Endothelial cell of umbilical vein (primary cell): Measurements from ENCODE around the gene CMTR1. TPM values are rescaled to one million over a fixed set of nuclear protein-coding genes. Genes with fewer than 3 reads are reported as not detected.

Experiments
- BruUV-seq: library from RNA; stranded (reverse); fragments of 400-500 nt; replicated peaks from 2 replicates; lab custom pipeline; 2021; lab: Mats Ljungman, UMichigan
- CTCF ChIA-PET: fragments of 300-600, 350-600 bp; sonication (Branson Sonifier 250); formaldehyde crosslinking; loops from one replicate; lab custom pipeline; 2021; ENCODE audit warnings: antibody characterized with exemption, inconsistent platforms; lab: Charles Lee
- POLR2A ChIA-PET: fragments of 300-600, 350-600 bp; sonication (Branson Sonifier 250); formaldehyde crosslinking; loops from one replicate; lab custom pipeline; 2021; ENCODE audit warnings: antibody characterized with exemption, inconsistent platforms; lab: Charles Lee
- DNase-seq: peaks from one replicate; pipeline ENCODE4 v3.0.0-alpha.2; 2011; ENCODE audit warnings: low read depth, low spot score
- FAIRE-seq: peaks from 2 replicates; lab custom pipeline; 2011; peaks lifted over from hg19 to GRCh38; lab: Jason Lieb, UNC
- H2AFZ ChIP-seq: 2 replicates; pipeline ENCODE4 v1.6.0; 2012; ENCODE audit warnings: low read depth, low read length, control low read depth, inconsistent platforms
- H3K27ac ChIP-seq: 2 replicates; pipeline ENCODE4 v1.5.1; 2011; ENCODE audit warnings: low read depth, mild to moderate bottlenecking, control low read depth, low read length, moderate library complexity; ENCODE audit not compliant: insufficient read depth
- H3K27me3 ChIP-seq, 2 experiments: 2 replicates each; pipeline versions ENCODE4 v1.6.0 to v1.6.1; 2011; ENCODE audit warnings: low read length in 2 of 2, mixed read lengths in 1 of 2; ENCODE audit not compliant: control insufficient read depth in 2 of 2, insufficient read depth in 2 of 2
- H3K36me3 ChIP-seq, 2 experiments: 2 replicates in 1 of 2; 3 replicates in 1 of 2; pipeline ENCODE4 v1.5.1; 2011; ENCODE audit warnings: low read length in 2 of 2, mild to moderate bottlenecking in 1 of 2, moderate library complexity in 1 of 2; ENCODE audit not compliant: control insufficient read depth in 2 of 2, insufficient read depth in 2 of 2; ENCODE audit errors: extremely low read depth in 1 of 2
- H3K4me1 ChIP-seq: 3 replicates; pipeline ENCODE4 v1.5.1; 2011; ENCODE audit warnings: mild to moderate bottlenecking, low read length; ENCODE audit not compliant: control insufficient read depth, insufficient read depth; ENCODE audit errors: extremely low read depth
- H3K4me2 ChIP-seq: 2 replicates; pipeline ENCODE4 v1.6.1; 2011; ENCODE audit warnings: low read length, control low read depth, mixed read lengths; ENCODE audit not compliant: insufficient read depth
- H3K4me3 ChIP-seq, 3 experiments: fragments of 200-600 bp in 1 of 3; sonication (generic), shearing (Covaris generic) in 1 of 3; replicated peaks in 1 of 3; 2 replicates each; pipeline ENCODE4 v1.5.1; 2011 to 2016; ENCODE audit warnings: control low read depth in 3 of 3, low read length in 3 of 3, mild to moderate bottlenecking in 2 of 3, inconsistent platforms in 1 of 3, low read depth in 1 of 3, moderate library complexity in 1 of 3; ENCODE audit not compliant: insufficient read depth in 1 of 3
- H3K79me2 ChIP-seq: 2 replicates; pipeline ENCODE4 v1.6.0; 2012; ENCODE audit warnings: low read length, inconsistent platforms; ENCODE audit not compliant: control insufficient read depth, insufficient read depth
- H3K9ac ChIP-seq: replicated peaks from 2 replicates; pipeline ENCODE3; 2011; ENCODE audit warnings: low read length, control low read depth; ENCODE audit not compliant: insufficient read depth; ENCODE audit errors: extremely low read depth
- H3K9me1 ChIP-seq: replicated peaks from 3 replicates; pipeline ENCODE4 v1.6.0; 2011; ENCODE audit warnings: mild to moderate bottlenecking, low read length; ENCODE audit not compliant: control insufficient read depth, insufficient read depth; ENCODE audit errors: extremely low read depth
- H3K9me3 ChIP-seq: replicated peaks from 2 replicates; pipeline ENCODE4 v1.5.1; 2012; ENCODE audit warnings: low read length, inconsistent platforms; ENCODE audit not compliant: control insufficient read depth, insufficient read depth
- H4K20me1 ChIP-seq: replicated peaks from 2 replicates; pipeline ENCODE3; 2011; ENCODE audit warnings: mild to moderate bottlenecking, low read length; ENCODE audit not compliant: control insufficient read depth, insufficient read depth; ENCODE audit errors: extremely low read depth
- CTCF ChIP-seq, 2 donors: IDR thresholded peaks; 1 replicate in 1 of 2; 2 replicates in 1 of 2; pipeline ENCODE4 v1.5.1; 2011; ENCODE audit warnings: low read length in 2 of 2, mild to moderate bottlenecking in 2 of 2, moderate library complexity in 2 of 2, control low read depth in 1 of 2, inconsistent platforms in 1 of 2, low read depth in 1 of 2; ENCODE audit not compliant: insufficient read depth in 1 of 2; ENCODE audit errors: extremely low read depth in 1 of 2
- EZH2 ChIP-seq: IDR thresholded peaks from 2 replicates; pipeline ENCODE4 v1.6.1; 2012; ENCODE audit warnings: borderline replicate concordance, low read depth, mild to moderate bottlenecking, moderate library complexity, low read length, inconsistent platforms; ENCODE audit not compliant: severe bottlenecking
- FOS ChIP-seq: IDR thresholded peaks from 2 replicates; pipeline ENCODE4 v1.6.1; 2011; ENCODE audit warnings: mild to moderate bottlenecking, low read length, moderate library complexity, borderline replicate concordance; ENCODE audit not compliant: insufficient read depth
- GATA2 ChIP-seq: IDR thresholded peaks from 2 replicates; pipeline ENCODE4 v1.7.0; 2011; ENCODE audit warnings: low read depth, mild to moderate bottlenecking, moderate library complexity, mixed read lengths, low read length; ENCODE audit not compliant: insufficient read length, insufficient read depth
- JUN ChIP-seq: IDR thresholded peaks from 2 replicates; pipeline ENCODE4 v1.6.1; 2011; ENCODE audit warnings: borderline replicate concordance, low read depth; ENCODE audit not compliant: insufficient read length, insufficient read depth
- MAX ChIP-seq: IDR thresholded peaks from 2 replicates; pipeline ENCODE4 v1.6.1; 2011; ENCODE audit not compliant: insufficient read depth, insufficient read length
- MYC ChIP-seq: IDR thresholded peaks from one replicate; pipeline ENCODE4 v1.6.1; 2011; ENCODE audit warnings: mild to moderate bottlenecking, low read depth, low read length
- POLR2A ChIP-seq: IDR thresholded peaks from 2 replicates; pipeline ENCODE4 v1.6.1; 2012; ENCODE audit warnings: low read depth, mild to moderate bottlenecking, control low read depth, low read length
- POLR2AphosphoS5 ChIP-seq: IDR thresholded peaks from 2 replicates; pipeline ENCODE4 v1.6.1; 2012; ENCODE audit warnings: low read depth, mild to moderate bottlenecking, control low read depth, low read length, moderate library complexity; ENCODE audit not compliant: insufficient read depth
- dilution Hi-C: fragments of 300-500 bp; cut with MboI; formaldehyde crosslinking; loops from one replicate; pipeline ENCODE4 v1.15.0; 2019; ENCODE audit warnings: low sequenced_read_pairs; ENCODE audit not compliant: extremely low pct_ligation_motif_present
- intact Hi-C: fragments of 100-400 bp; cut with micrococcal nuclease; formaldehyde crosslinking; loops from one replicate; pipeline ENCODE4 v1.10.0; 2022
- polyA plus RNA-seq, 4 experiments: library from polyadenylated mRNA; depleted of rRNA in 3 of 4; stranded (reverse) in 3 of 4; unstranded in 1 of 4; fragments of >200 nt; gene quantifications; 2 replicates each; pipeline versions ENCODE4 v1.2.1 to v1.2.3, GENCODE V29; 2011 to 2012; ENCODE audit warnings: missing spikeins in 1 of 4
- total RNA-seq: library from RNA; stranded (reverse); gene quantifications from 2 replicates; pipeline ENCODE4 v1.2.3, GENCODE V29; 2021

The CMTR1 gene
- total and polyA plus RNA-seq, 2 donors (not counting 3 experiments of a cell fraction or from before 2014, with no cell fraction given) = 19.5 to 38.0 TPM

GRCh38 chr6:37485291-37485702, 52.3 kb downstream of the CMTR1 start:
- FAIRE-seq (no peak), DNase-seq (no peak)
- ChIA-PET CTCF (interaction anchor here (0.7 to 2.2 kb wide), 9 partner anchors 15 to 207 kb away, joined by 3 to 25 read pairs (median 5); partner anchors contain the start of gene CCDC167), POLR2A (no interaction called here)
- no TSS peak for BruUV-seq
- Histone ChIP-seq H3K9ac (no peak overlapping the region), H3K27ac (no peak overlapping the region), H3K27me3 (no peaks in the 10 kb centered on the region), H3K36me3 (peaks cover 0 to 6% of the 10 kb centered on the region in 2 experiments), H3K9me1 (no peaks in the 10 kb centered on the region), H3K4me3 (no peak overlapping the region), H3K4me1 (no peaks in the 10 kb centered on the region), H3K79me2 (no peaks in the 10 kb centered on the region), H3K4me2 (no peak overlapping the region), H4K20me1 (no peaks in the 10 kb centered on the region), H3K9me3 (no peaks in the 10 kb centered on the region), H2AFZ (no peak overlapping the region)
- peak in 1 of 2 donors; percentile 8 for TF ChIP-seq CTCF (IDR thresholded peaks at IDR 0.05; ENCODE audit: extremely low read depth in 1 of 2, insufficient read depth in 1 of 2, low read depth in 1 of 2, low read length in 2 of 2)
- TF ChIP-seq FOS = no peak
- TF ChIP-seq JUN = no peak
- intact Hi-C loops = no loop called here
- dilution Hi-C loops = no loop called here

DNA sequence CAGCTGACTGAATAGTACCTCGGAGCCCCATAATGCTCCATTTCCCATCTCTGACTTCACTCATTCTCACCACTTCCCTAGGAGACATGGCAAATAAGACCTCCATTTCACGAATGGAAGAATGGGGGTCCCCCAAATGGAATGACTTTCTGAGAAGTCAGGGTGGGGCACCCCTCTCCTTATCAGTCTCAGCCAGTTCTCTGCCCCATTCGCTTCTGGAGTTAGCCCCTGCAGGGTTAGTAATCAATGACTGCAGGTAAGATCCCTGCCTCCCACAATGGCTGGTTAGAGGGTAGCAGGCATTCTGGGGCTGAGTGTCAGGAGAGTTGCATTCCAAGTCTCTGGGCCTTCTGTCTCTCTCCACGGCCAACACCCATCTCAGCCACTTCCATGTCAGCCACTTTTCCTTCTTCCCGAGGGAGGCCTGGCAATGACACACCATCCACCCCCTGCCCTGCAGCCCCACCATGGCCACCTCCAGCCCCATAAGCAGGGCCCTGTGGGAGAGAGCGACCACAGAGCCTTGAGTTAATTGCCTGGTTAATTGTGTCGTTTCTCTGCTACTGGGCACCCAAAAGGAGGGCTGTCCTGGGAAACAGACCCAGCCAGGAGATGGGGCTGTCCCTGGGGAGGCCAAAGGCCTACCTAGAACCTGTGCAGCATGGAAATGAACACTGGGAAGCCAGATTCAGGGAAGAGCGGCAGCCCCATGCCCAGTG, 53.3 kb downstream of the CMTR1 start:
- H3K27ac ChIP-seq = no peak overlapping the region
- no peaks in the 10 kb centered on the region for H3K9me3 ChIP-seq
- dilution Hi-C loops = no loop called here
- no peak overlapping the region for H3K4me2 ChIP-seq
- CTCF ChIA-PET = interaction anchor here (2.2 kb wide), 1 partner anchor 79 kb away, joined by 25 read pairs; no protein-coding TSS in a partner anchor
- H4K20me1 ChIP-seq = no peaks in the 10 kb centered on the region
- no peak overlapping the region for H2AFZ ChIP-seq
- H3K36me3 ChIP-seq = peaks cover 0 to 6% of the 10 kb centered on the region in 2 experiments
- no peak for TF ChIP-seq EZH2
- no peak for TF ChIP-seq JUN
- TF ChIP-seq GATA2 = no peak
- no peak for TF ChIP-seq FOS
- TF ChIP-seq MAX = no peak
- no peak for TF ChIP-seq POLR2A
- no peak for TF ChIP-seq POLR2AphosphoS5
- TF ChIP-seq MYC = no peak
- no peak for TF ChIP-seq CTCF (IDR thresholded peaks at IDR 0.05; ENCODE audit: extremely low read depth in 1 of 2, insufficient read depth in 1 of 2, low read depth in 1 of 2, low read length in 2 of 2)
- no peak overlapping the region for H3K9ac ChIP-seq
- H3K4me3 ChIP-seq = no peak overlapping the region
- POLR2A ChIA-PET = no interaction called here
- FAIRE-seq = no peak
- no peaks in the 10 kb centered on the region for H3K79me2 ChIP-seq
- intact Hi-C loops = no loop called here
- no peaks in the 10 kb centered on the region for H3K4me1 ChIP-seq
- H3K27me3 ChIP-seq = no peaks in the 10 kb centered on the region
- DNase-seq = no peak
- no peaks in the 10 kb centered on the region for H3K9me1 ChIP-seq
- no TSS peak for BruUV-seq
